Mesothelial cell of epicardium (in vitro differentiated cells): ENCODE measurements around the gene DTL. TPM values are rescaled to one million over a fixed set of nuclear protein-coding genes. Genes with fewer than 3 reads are reported as not detected.

Experiments
- DNase-seq, 2 experiments: peaks; one replicate each; pipeline ENCODE4 v3.0.0; 2021; ENCODE audit warnings: low spot score in 2 of 2; ENCODE audit not compliant: unreplicated experiment in 2 of 2
- H3K27ac Mint-ChIP-seq: 2 replicates; pipeline ENCODE4 v1.8.0; 2021; ENCODE audit warnings: mixed read lengths
- H3K27me3 Mint-ChIP-seq: 2 replicates; pipeline ENCODE4 v1.8.0; 2021; ENCODE audit warnings: low read depth, mixed read lengths
- H3K36me3 Mint-ChIP-seq: 2 replicates; pipeline ENCODE4 v1.8.0; 2021; ENCODE audit warnings: mixed read lengths
- H3K4me1 Mint-ChIP-seq: 2 replicates; pipeline ENCODE4 v1.8.0; 2021; ENCODE audit warnings: mixed read lengths
- H3K4me3 Mint-ChIP-seq: 2 replicates; pipeline ENCODE4 v1.8.0; 2021; ENCODE audit warnings: mild to moderate bottlenecking, moderate library complexity, mixed read lengths
- H3K9me3 Mint-ChIP-seq: 2 replicates; pipeline ENCODE4 v1.8.0; 2021; ENCODE audit warnings: mixed read lengths
- total RNA-seq: library from RNA; stranded (reverse); gene quantifications from 3 replicates; pipeline ENCODE4 v1.2.1, GENCODE V29; 2021
- TF ChIP-seq, protein P1 (sequence below): fragments of 200-600 bp; sonication (generic); IDR thresholded peaks from one replicate; pipeline ENCODE4 v1.5.0; 2021; ENCODE audit warnings: antibody characterized with exemption; ENCODE audit not compliant: unreplicated experiment

DTL gene
- total RNA-seq, 1 donor from 2014 or later, result 12.7 TPM

DNA sequence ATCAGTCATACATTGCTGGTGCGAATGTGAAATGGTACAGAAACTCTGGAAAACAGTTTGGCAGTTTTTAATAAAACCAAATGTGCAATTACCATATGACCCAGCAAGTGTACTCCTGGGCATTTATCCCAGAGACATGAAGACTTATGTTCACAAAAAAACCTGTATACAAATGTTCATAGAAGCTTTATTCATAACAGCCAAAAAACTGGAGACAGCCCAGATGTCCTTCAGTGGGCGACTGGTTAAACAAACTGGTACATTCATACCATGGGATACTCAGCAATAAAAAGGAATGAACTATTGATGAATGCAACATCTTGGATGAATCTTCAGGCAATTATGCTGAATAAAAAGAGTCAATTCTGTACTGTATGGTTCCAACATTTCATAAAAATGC is 97.8 kb downstream of the DTL start:
- H3K27me3 Mint-ChIP-seq, result no peaks in the 10 kb centered on the region
- no peak overlapping the region for H3K27ac Mint-ChIP-seq
- no peaks in the 10 kb centered on the region for H3K4me1 Mint-ChIP-seq

DNA sequence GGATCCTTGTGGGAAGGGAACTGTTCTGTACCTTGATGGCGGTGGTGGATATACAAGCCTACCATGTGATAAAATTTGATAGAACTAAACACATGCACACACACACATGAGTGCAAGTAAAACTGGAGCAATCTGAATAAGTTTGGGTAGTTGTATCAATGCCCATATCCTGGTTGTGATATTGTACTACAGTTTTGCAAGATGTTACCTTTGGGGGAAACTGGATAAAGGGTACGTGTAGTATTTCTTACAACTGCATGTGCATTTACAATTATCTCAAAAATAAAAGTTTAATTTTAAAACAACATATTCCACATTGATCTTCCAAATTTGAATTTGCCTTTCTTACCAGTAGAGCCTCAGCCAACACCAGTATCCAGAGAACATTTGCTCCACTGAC is 99.6 kb downstream of the DTL start:
- peaks cover 24% of the 10 kb centered on the region for H3K9me3 Mint-ChIP-seq

More for the DNA sequence above, 97.8 kb downstream of the DTL start:
- TF ChIP-seq, protein P1, sequence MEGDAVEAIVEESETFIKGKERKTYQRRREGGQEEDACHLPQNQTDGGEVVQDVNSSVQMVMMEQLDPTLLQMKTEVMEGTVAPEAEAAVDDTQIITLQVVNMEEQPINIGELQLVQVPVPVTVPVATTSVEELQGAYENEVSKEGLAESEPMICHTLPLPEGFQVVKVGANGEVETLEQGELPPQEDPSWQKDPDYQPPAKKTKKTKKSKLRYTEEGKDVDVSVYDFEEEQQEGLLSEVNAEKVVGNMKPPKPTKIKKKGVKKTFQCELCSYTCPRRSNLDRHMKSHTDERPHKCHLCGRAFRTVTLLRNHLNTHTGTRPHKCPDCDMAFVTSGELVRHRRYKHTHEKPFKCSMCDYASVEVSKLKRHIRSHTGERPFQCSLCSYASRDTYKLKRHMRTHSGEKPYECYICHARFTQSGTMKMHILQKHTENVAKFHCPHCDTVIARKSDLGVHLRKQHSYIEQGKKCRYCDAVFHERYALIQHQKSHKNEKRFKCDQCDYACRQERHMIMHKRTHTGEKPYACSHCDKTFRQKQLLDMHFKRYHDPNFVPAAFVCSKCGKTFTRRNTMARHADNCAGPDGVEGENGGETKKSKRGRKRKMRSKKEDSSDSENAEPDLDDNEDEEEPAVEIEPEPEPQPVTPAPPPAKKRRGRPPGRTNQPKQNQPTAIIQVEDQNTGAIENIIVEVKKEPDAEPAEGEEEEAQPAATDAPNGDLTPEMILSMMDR, result no peak
- H3K4me3 Mint-ChIP-seq, result no peak overlapping the region
- H3K36me3 Mint-ChIP-seq, result peaks cover 12% of the 10 kb centered on the region
- DNase-seq, result no peak
- H3K9me3 Mint-ChIP-seq, result peaks cover 24% of the 10 kb centered on the region

DNA sequence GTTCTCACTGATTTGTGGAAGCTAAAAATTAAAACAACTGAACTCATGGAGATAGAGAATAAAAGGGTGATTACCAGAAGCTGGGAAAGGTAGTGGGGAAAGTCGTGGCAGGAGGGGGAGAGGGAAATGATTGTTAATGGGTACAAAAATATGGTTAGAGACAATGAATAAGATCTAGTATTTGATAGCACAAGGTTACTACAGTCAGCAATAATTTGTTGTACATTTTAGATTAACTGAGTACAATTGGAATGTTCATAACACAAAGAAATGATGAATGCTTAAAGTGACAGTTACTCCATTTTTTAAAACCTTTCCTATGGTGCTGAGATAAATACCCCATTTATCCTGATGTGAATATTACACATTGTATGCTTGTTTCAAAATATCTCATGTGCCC is 102.3 kb downstream of the DTL start:
- Mint-ChIP-seq H3K36me3 (peaks cover 12% of the 10 kb centered on the region), H3K9me3 (peaks cover 25% of the 10 kb centered on the region), H3K4me1 (no peaks in the 10 kb centered on the region), H3K27me3 (no peaks in the 10 kb centered on the region), H3K4me3 (no peak overlapping the region), H3K27ac (no peak overlapping the region)
- no peak for DNase-seq
- TF ChIP-seq, protein P1, result no peak

More for the DNA sequence above, 99.6 kb downstream of the DTL start:
- Mint-ChIP-seq H3K27ac (no peak overlapping the region), H3K36me3 (peaks cover 12% of the 10 kb centered on the region), H3K4me1 (no peaks in the 10 kb centered on the region), H3K27me3 (no peaks in the 10 kb centered on the region), H3K4me3 (no peak overlapping the region)
- TF ChIP-seq, protein P1, result no peak
- DNase-seq, result no peak

DNA sequence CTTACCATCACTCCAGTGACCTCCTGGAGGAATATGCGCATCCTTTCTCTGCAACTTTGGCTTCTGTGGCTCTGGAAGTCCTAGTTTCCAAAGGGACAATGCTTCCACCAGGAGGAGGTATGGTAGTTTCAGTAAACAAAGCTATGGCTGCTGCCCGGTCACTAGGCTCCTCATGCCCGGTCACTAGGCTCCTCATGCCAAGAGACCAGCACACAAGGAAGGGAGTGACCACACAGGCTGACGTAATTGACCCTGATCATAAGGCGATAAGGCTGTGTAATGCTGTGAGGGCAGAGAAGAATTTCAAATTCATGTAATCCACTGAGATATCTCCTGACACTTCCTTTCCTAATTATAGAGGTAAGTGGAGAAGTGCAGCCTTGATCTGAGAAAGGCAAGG is 102.9 kb downstream of the DTL start:
- no peak overlapping the region for H3K27ac Mint-ChIP-seq
- H3K27me3 Mint-ChIP-seq, result no peaks in the 10 kb centered on the region
- H3K9me3 Mint-ChIP-seq, result peaks cover 31% of the 10 kb centered on the region
- TF ChIP-seq, protein P1, result no peak
- peaks cover 12% of the 10 kb centered on the region for H3K36me3 Mint-ChIP-seq
- no peak overlapping the region for H3K4me3 Mint-ChIP-seq
- H3K4me1 Mint-ChIP-seq, result no peaks in the 10 kb centered on the region
- no peak for DNase-seq

DNA sequence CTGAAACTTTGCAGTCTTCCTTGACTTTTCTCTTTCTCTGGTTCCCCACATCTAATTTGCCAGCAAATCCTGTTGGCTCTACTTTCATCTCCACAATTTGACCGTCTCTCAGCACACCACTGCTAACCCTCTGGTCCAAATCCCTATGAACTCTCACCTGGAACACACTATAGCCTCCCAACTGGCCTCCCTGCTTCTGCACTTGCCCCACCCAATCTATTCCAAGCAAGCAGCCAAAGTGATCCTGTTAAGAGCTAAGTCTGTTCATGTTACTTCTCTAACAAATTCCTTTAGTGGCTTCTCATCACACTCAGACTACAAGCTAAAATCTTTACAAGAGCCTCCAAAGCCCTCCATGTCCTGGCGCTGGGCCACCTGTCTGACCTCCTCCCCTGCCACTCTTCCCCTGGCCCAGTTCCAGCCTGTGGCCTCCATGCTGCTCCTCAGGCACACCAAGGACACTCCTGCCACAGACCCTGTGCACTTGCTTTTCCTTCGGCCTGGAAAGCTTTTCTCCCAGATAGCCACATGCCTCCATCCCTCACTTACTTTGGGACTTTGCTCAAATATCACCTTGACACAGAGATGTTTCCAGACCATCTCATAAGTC is 104.1 kb downstream of the DTL start:
- TF ChIP-seq, protein P1, result no peak
- DNase-seq, result no peak
- H3K9me3 Mint-ChIP-seq, result peaks cover 29% of the 10 kb centered on the region
- H3K4me1 Mint-ChIP-seq, result no peaks in the 10 kb centered on the region
- no peak overlapping the region for H3K4me3 Mint-ChIP-seq
- H3K36me3 Mint-ChIP-seq, result peaks cover 9% of the 10 kb centered on the region
- H3K27ac Mint-ChIP-seq, result no peak overlapping the region
- no peaks in the 10 kb centered on the region for H3K27me3 Mint-ChIP-seq
